Keratinocyte (primary cell): ENCODE data around the gene NRXN2.

Experiments
- CTCF ChIP-seq, 3 experiments: IDR thresholded peaks in 1 of 3; conservative IDR thresholded peaks in 1 of 3; optimal IDR thresholded peaks in 1 of 3; 2 replicates in 2 of 3; 3 replicates in 1 of 3; pipeline versions ENCODE3 to v1.5.1; 2011; ENCODE audit warnings: low read length in 3 of 3, mild to moderate bottlenecking in 3 of 3, moderate library complexity in 2 of 3, control low read depth in 1 of 3, inconsistent platforms in 1 of 3; ENCODE audit not compliant: insufficient read depth in 2 of 3; ENCODE audit errors: extremely low read depth in 1 of 3
- EZH2 ChIP-seq: IDR thresholded peaks from one replicate; pipeline ENCODE4 v1.6.1; 2012; ENCODE audit warnings: inconsistent platforms, mild to moderate bottlenecking, low read length, moderate library complexity

GRCh38 chr11:64620381-64620971 lies 102.5 kb downstream of the NRXN2 start:
- no peak for TF ChIP-seq CTCF (optimal IDR thresholded peaks at IDR 0.05 in 1 of 3, IDR thresholded peaks at IDR 0.05 in 1 of 3, conservative IDR thresholded peaks at IDR 0.05 in 1 of 3; ENCODE audit: extremely low read depth in 1 of 3, insufficient read depth in 2 of 3, low read length in 3 of 3)
- TF ChIP-seq EZH2: no peak
